HG03175 (cell line): ENCODE measurements around the gene GDF9.

Experiments
- ATAC-seq: cut with Tn5 transposase; IDR thresholded peaks from one replicate; pipeline ENCODE4 v1.9.1; 2021; ENCODE audit warnings: mild to moderate bottlenecking, moderate library complexity; ENCODE audit not compliant: unreplicated experiment

Gene GDF9

DNA sequence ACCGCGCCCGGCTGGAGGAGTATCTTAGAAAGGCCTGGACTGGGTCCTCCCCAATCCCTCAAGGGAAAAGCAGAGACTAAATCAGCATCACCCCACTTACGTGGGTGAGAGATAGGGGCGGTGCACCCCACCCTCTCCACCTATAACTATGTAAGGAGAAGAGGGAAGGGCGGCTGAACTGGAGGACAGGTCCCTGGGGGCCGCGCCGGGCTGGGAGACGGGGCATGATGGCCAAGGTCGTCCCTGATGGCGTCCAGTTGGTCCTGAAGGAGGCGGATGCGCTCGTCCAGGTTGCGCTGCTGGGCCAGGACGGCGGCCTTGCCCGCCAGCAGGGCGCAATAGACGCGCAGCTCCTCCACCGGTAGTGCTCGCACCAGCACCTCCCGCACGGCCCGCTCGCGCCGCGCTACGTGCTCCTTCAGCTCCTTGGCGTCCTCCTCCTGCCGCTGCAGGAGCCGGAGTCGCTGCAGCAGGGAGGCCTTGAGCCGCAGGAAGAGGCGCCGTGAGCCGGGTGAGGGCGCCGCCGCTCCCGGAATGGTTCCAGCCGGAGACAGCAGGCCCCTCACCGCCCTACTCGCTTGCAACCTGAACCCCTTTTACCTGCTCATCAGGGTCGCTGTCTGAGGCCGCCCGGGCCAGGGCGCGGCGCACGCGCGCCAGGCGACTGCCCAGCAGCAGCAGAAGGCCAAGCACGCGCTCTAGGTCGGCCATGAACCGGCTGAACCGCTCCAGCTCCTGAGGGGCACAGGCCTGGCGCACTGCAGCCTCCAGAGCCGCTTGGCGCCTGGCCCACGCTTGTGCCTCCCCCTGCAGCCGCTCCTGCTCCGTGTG lies 43.4 kb downstream of the GDF9 start:
- ATAC-seq, result no peak

GRCh38 chr5:132821791-132822190 lies 44.5 kb downstream of the GDF9 start:
- no peak for ATAC-seq

DNA sequence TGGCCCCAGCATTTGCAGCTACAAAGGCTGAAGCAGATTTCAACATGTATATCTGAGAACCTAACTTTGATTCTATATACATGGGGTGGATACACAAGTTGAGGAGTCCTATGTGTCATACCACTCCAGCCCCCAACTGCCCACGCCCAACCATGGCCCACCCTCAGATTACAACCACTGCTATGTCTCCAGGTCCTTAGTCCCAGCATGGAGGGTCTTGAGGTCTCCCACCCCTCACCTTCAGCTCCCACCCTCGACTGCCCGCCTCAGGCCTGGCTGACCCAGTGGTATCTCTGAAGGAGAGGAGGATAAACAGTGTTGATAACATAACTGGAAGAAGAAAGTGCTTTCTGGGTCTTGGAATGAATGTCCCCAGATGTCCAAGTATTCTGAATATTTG lies 44.9 kb downstream of the GDF9 start:
- ATAC-seq, result no peak

GRCh38 chr5:132820162-132820754 lies 46.0 kb downstream of the GDF9 start:
- peak; percentile 76 for ATAC-seq

GRCh38 chr5:132819468-132819867 lies 46.8 kb downstream of the GDF9 start:
- no peak for ATAC-seq

DNA sequence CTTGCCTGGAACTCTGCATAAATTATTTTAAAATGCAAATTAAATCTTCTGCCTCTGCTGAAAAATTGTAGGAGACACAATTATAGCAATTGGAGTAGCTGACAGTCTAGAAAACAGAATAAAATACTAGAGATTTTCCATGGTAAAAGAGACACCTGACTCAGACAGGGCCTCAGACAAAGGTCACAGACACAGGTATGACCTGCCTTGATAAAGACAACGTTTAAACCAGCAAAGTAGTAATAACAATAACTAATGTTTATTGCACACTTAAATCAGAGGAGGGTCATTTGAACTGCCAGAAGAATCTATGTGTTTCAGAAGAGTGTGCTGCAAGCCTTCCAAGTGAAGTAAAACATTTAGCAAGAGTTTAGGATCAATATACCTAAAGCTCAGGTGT lies 49.3 kb downstream of the GDF9 start:
- ATAC-seq, result no peak

- ATAC-seq, result no peak
These were observed 49.7 kb downstream of the GDF9 start for GRCh38 chr5:132816554-132816953.

DNA sequence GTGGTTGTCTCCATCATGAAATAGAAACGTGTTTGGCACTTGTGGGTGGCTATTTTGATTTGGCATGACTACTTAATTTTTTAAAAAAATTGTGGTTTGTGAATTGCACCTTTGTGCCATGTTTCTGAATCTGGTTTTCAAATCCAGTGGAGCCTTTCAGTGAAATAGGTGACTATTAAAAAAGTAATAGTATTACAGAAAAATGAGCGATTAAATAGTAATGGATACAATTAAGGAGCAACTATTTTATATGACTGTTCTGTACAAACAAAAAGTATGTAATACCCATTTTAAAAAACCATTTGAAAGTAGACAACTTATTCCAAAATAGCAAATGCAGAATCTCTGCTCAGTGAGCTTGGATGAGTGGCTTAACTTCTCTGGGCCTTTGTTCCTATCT lies 50.2 kb downstream of the GDF9 start:
- ATAC-seq, result no peak

DNA sequence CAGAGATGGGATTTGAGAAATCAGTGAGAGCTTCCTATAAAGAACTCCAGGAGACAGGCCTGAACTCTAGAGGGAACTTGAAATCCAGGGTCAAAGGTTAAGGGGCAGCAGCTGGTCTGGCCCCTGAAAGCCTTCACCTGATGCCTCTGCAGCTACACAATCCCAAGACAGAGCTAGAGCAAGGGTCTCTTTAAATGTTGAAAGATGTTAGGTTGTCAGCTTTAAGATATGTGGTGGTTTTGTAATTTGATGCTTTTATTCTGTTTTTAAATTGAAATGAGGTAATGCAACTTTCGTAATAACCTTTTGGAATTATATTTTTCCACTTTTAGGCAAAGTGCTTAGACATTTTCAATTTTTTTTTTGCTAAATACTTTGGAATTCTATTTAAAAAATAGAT lies 50.8 kb downstream of the GDF9 start:
- no peak for ATAC-seq

GRCh38 chr5:132814503-132815294 lies 51.6 kb downstream of the GDF9 start:
- no peak for ATAC-seq

GRCh38 chr5:132813599-132814502 lies 52.4 kb downstream of the GDF9 start:
- no peak for ATAC-seq

- no peak for ATAC-seq
These were observed 53.3 kb downstream of the GDF9 start, which contains the start of gene SOWAHA for GRCh38 chr5:132812781-132813598. SOWAHA (plus strand) TSS chr5:132813302; CDS start chr5:132813622, 320 bp downstream.

GRCh38 chr5:132812123-132812765 lies 54.0 kb downstream of the GDF9 start:
- ATAC-seq, result no peak
